ENCODE results near the gene USP14.

- TF ChIP-seq CTCF (IDR thresholded peaks at IDR 0.05 in 8 of 11, conservative IDR thresholded peaks at IDR 0.05 in 3 of 11) (peak in 3 of 11 experiments; percentile 5 to 24 (median 18)), POLR2A (IDR thresholded peaks at IDR 0.05) (peak in 1 of 3 donors; percentile 22)
Measured at GRCh38 chr18:158128-159036, at the start of gene USP14.

Data from spleen (tissue), 7 donors.